GM12891 (cell line): ENCODE results near the gene CDS2.

Source experiments
- DNase-seq: peaks from one replicate; pipeline ENCODE4 v3.0.0; 2011; ENCODE audit warnings: low spot score; ENCODE audit not compliant: insufficient read length
- FAIRE-seq: peaks from 2 replicates; lab custom pipeline; 2011; peaks lifted over from hg19 to GRCh38; lab: Jason Lieb, UNC
- PAX5 ChIP-seq: IDR thresholded peaks from 2 replicates; pipeline ENCODE4 v1.6.1; 2011; ENCODE audit warnings: low read length, moderate library complexity, mild to moderate bottlenecking; ENCODE audit not compliant: insufficient read depth, severe bottlenecking
- POLR2A ChIP-seq: IDR thresholded peaks from 2 replicates; pipeline ENCODE4 v1.6.1; 2011; ENCODE audit warnings: low read depth, low read length, control low read depth
- POLR2AphosphoS5 ChIP-seq: IDR thresholded peaks from 2 replicates; pipeline ENCODE4 v1.6.1; 2011; ENCODE audit warnings: low read depth, low read length, control low read depth
- POU2F2 ChIP-seq: IDR thresholded peaks from 2 replicates; pipeline ENCODE4 v1.6.1; 2011; ENCODE audit warnings: low read depth, mild to moderate bottlenecking, control low read depth, low read length, moderate library complexity
- SPI1 ChIP-seq: IDR thresholded peaks from 2 replicates; pipeline ENCODE4 v1.6.1; 2011; ENCODE audit warnings: low read depth, low read length, control low read depth
- TAF1 ChIP-seq: IDR thresholded peaks from 2 replicates; pipeline ENCODE4 v1.6.1; 2011; ENCODE audit warnings: low read depth, low read length, control low read depth

The CDS2 gene

DNA sequence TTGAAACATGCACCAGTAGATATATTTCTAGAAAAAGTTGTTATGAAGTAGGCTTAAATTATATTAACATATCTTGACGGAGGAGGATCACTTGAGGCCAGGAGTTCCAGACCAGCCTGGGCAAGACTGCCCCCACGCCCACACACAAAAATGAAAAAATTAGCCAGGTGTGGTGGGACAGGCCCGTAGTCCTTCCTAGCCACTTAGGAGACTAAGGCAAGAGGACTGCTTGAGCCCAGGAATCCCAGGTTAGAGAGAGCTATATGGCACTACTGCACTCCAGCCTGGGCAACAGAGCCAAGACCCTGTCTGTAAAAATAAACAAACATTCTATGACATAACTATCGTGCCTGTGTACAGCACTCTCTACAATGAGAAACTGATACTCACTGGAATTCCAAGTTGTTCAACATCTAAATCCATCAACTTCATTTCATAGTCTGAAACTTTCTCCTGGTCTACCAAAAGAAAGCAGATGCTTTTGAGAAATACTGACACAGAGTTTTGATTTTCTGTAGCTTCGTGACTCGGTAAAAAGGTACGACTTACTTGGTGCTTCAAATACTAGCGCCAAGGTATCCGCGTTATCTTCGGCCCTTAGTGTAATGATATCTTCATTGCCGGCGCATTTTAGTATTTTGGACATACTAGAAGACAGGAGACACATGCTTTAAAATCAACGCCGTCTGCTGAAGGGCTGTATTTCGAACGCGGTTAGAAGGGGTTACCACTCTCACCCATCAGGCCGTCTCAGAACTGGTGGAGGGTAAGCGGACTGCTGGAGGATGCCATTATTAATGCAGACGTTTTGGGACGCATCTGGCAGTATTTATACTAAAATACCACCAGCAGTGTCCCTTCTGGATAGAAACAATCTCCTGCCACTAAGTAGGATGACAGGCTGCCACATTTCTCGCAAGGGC is 8.3 kb upstream of the CDS2 start:
- no peak for TF ChIP-seq POLR2A
- no peak for TF ChIP-seq TAF1
- no peak for TF ChIP-seq POLR2AphosphoS5
- no peak for TF ChIP-seq SPI1
- no peak for TF ChIP-seq POU2F2
- TF ChIP-seq PAX5: no peak
- FAIRE-seq: peak; percentile 69
- DNase-seq: no peak

DNA sequence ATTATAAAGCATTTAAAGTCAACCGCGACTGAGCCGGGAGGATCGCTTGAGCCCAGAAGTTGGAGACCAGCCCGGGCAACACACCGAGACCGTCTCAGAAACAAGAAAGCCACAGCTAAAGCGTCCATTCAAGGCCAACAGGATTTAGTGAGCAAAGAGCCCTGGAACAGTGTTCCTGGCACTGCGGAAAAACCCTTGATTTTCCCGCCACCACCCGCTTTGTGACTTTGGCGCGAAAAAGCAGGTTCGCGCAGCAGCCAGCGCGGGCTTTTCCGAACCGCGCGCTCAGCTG is 7.7 kb upstream of the CDS2 start:
- TF ChIP-seq POLR2AphosphoS5 (peak; percentile 28; the same call in 1 of the 2 replicates), POU2F2 (no peak)
- DNase-seq (no peak), FAIRE-seq (no peak)

- FAIRE-seq (peak; percentile 100), DNase-seq (peak; percentile 87)
- TF ChIP-seq POLR2AphosphoS5 (peak; percentile 99), POLR2A (peak; percentile 99), POU2F2 (peak; percentile 88), PAX5 (no peak), TAF1 (peak; percentile 98), SPI1 (no peak)
Measured at GRCh38 chr20:5119435-5120184, 7.2 kb upstream of the CDS2 start, which contains the start of gene PCNA. Gene PCNA (minus strand): TSS chr20:5119958. CDS start chr20:5119798, 160 bp downstream.

DNA sequence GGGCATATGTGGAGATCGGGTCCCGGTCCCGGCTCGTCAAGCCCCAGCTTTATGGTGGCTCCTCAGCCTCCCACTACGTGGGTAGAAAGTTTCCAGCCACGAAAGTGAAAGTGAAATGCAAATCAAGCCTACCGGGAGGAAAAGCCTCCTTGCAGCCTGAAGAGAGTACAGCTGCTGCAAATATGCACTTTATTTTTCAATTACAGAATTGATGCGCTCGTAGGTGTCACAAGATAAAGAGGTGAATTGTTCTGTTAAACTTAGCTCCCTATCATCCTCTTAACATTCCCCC is 6.7 kb upstream of the CDS2 start:
- DNase-seq (no peak), FAIRE-seq (no peak)
- TF ChIP-seq TAF1 (no peak), POLR2A (peak; percentile 69; the same call in 1 of the 2 replicates), POLR2AphosphoS5 (no peak; the same call in 1 of the 2 replicates), POU2F2 (no peak)

DNA sequence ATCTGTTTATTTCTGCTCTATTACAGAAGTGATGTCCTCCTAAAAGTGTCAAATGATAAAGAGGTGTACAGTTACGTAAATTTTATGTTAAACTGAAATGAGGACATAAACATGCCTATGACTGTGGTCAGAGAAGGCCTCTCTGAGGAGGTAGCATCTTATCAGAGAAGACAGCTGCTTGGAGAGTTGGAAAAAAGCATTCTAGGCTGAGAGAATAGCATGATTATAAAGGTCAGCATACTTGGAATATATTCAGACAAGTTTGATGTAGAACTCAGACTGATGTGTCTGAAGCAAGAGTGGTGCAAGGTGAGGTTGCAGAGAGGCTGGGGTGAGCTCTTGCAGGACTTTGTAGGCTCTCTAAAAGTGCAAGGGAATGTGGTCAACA is 3.9 kb upstream of the CDS2 start:
- DNase-seq (no peak), FAIRE-seq (no peak)
- no peak for TF ChIP-seq POLR2A
- no peak for TF ChIP-seq PAX5
- TF ChIP-seq SPI1: no peak
- TF ChIP-seq POU2F2: no peak
- TF ChIP-seq POLR2AphosphoS5: no peak
- TF ChIP-seq TAF1: no peak

GRCh38 chr20:5127204-5127858 is 523 bp downstream of the CDS2 start:
- peak; percentile 81 for FAIRE-seq
- peak; percentile 37 for DNase-seq
- TF ChIP-seq PAX5: no peak
- TF ChIP-seq POLR2A: no peak
- TF ChIP-seq POLR2AphosphoS5: no peak
- TF ChIP-seq TAF1: peak; percentile 11; the same call in 1 of the 2 replicates
- no peak for TF ChIP-seq SPI1
- TF ChIP-seq POU2F2: 0 out of 2 replicates have a peak, but pooled peaks have one; percentile 38

GRCh38 chr20:5127859-5128424 is 1.1 kb downstream of the CDS2 start:
- no peak for FAIRE-seq
- TF ChIP-seq TAF1: 0 out of 2 replicates have a peak, but pooled peaks have one; percentile 4
- no peak for TF ChIP-seq SPI1
- DNase-seq: no peak

GRCh38 chr20:5128886-5129285 is 2.1 kb downstream of the CDS2 start:
- DNase-seq (no peak), FAIRE-seq (no peak)
- TF ChIP-seq POLR2AphosphoS5 (no peak), TAF1 (no peak)

DNA sequence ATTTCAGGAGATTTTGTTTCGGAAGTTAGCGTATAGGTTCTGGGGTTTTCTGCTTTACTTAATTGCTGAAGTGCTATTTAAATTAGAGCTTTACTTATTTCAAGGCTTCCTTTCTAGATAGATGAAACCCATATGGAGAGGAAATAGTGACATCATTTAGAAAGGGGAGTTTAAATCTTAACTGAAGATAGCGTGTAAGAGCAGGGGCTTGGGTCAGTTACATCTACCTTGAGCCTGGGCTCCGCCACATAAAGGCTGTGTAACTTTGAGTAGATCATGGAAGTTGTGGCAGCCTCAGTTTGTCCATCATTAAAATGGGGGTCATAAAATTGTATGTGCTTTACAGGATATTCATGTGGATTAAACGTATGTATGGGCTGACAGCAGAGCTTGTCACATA is 4.7 kb downstream of the CDS2 start:
- TF ChIP-seq POLR2A: no peak
- no peak for TF ChIP-seq TAF1
- no peak for TF ChIP-seq SPI1
- TF ChIP-seq POLR2AphosphoS5: no peak
- TF ChIP-seq PAX5: no peak
- no peak for TF ChIP-seq POU2F2
- FAIRE-seq: peak; percentile 28
- no peak for DNase-seq

GRCh38 chr20:5133998-5134397 is 7.2 kb downstream of the CDS2 start:
- FAIRE-seq (no peak), DNase-seq (no peak)
- TF ChIP-seq POLR2A (no peak), TAF1 (no peak), PAX5 (no peak), SPI1 (no peak), POU2F2 (no peak), POLR2AphosphoS5 (no peak)
